ENCODE data around the gene CLEC18A.
"Not testable (repeated sequence)": the region's sequence is repeated elsewhere in the genome, so short reads cannot be mapped to it uniquely, and the experiment has no call there.

The CLEC18A gene
- 0.26 to 0.90 reads per million in 2 experiments for total RNA-seq

DNA sequence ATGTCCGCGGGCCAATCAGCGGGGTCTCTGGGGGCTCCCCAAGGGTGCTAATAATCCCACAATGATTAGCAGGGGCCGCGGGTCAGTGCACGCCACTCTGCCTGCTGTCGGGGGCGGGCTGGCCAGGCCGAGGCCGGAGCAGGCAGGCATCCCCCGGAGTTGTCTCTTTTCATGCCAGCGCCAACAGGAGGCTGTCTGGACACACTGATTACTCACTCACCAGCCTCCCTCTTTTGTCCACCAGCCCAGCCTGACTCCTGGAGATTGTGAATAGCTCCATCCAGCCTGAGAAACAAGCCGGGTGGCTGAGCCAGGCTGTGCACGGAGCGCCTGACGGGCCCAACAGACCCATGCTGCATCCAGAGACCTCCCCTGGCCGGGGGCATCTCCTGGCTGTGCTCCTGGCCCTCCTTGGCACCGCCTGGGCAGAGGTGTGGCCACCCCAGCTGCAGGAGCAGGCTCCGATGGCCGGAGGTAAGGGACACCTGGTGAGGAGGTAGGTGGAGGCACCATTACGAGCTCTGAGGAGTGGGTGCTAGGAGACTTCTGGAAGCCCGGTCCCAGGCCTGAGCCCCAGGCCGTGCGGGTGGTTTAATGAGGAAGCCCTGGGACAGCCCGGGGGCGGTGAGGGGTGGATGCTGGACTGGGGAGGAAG, at the start of gene CLEC18A:
Gene CLEC18A, plus strand, starts transcription at position 318 of the 655 bp plus-strand sequence. Its CDS starts 33 bp downstream, at position 351.
- DNase-seq (ENCODE audit: low read depth), result not testable (repeated sequence)

DNA sequence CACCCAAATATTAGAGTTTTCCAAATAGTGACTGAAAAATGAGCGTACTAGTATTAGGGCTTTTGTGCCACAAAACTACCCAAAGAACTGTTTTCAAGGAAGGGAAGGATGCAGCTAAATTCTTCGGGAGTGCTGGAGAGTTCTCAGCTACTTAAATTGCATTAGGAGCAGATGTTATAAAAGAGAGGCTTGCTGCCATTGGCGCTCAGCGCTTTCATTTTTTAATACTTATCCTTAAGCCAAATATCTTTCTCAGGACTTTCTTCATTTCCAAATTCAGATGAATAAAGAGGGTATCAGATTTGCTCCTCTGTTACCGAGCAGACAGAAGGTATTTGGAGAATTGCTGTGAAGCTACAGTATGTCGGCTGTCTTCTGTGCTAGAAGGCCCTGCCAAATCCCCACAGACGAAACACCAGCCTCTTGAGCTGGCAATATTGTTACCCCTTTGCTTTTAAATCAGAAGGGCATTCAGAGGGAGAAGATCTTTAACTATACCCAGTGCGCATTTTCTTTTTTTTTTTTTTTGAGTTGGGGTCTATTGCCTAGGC, 47.2 kb upstream of the CLEC18A start:
- DNase-seq (ENCODE audit: low read depth), result no peak

DNA sequence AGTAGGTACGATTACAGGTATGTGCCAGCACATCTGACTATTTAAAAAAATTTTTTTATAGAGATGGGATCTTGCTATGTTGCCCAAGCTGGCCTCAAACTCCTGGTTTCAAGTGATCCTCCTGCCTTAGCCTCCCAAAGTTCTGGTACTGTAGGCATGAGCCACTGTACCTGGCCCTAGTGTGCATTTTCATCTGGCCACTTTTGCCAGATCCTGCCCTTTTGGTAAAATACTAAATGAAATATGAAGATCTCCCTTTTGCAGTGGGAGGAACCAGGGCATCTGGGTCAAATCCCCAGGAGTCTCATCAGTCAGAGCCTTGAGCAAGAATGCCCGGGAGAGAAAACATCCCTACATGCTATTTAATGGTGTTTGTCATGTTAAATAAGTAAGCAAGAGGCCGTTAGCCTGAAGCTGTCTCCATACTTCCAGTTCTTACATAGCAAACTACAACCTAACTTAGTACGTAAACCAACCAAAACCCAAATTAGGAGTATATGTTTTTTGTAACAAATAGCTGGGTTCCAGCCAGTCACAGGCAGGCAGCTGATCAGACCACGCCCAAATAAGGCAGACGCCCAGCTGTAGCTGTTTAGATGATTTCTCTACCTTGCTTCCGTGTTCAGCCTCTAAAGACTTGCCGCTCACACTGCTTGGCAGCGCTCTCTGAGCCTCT, 46.5 kb upstream of the CLEC18A start:
- no peak for DNase-seq (ENCODE audit: low read depth)

DNA sequence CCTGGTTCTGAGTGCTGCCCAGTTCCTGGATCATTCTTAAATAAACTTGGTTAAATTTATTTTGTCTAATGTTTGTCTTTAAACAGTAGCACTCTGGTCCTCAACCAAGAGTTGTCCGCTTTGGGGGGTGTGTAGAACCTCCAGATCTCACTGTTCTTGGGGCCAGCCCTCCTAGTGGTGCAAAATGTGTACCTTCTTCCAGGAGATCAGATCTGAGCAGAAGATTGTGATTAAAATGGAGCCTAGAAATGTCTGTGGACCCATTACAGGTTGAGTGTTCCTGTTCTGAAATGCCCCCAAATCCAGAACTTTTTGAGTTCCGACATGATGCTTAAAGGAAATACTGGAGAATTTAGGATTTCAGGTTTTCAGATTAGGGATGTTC, 46.0 kb upstream of the CLEC18A start:
- DNase-seq (ENCODE audit: low read depth), result no peak

DNA sequence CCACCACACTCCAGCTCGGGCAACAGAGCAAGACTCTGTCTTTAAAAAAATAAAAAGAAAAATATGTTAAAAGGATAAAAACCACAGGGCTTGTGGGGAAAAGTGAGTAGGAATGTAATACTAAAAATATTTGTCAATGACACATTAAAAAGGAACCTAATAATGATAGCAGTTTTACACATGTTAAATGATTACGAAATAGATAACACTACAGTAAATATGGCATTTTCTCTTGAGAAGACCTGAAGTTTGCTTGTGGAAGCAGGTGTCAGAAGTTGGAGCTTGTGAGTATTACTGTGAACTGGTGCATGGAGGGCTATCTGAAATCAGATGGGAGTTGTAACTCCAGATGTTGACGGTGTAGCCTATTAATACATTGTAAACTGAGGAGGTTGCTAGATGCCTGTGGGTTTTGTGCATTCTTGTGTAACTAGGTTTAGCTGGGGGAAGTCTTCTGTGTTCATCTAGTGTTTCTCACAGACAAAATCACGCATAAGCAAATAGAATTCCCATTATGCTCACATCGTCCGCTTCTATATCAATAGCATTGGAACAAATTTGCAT, 44.2 kb upstream of the CLEC18A start:
- no peak for DNase-seq (ENCODE audit: low read depth)

DNA sequence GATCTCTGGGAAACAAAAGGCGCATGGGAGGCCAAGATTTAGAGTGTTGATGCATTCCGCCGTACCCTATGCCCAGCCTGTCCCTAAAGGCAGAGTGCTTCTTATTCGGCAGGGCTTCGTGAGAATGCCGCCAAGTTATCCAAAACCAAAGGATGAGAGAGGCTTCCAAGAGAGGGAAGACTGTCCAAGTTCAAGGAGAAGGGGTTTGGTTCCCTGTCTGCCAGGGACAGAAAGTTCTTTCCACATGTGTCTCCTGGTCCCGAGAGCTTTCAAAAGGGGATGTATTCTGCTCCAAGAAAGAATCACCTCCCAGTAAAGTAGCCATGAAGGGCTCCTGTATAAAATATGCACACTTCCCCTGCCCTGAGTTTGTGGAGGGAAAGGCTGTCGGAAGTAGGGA, 42.1 kb upstream of the CLEC18A start:
- no peak for DNase-seq (ENCODE audit: low read depth)

DNA sequence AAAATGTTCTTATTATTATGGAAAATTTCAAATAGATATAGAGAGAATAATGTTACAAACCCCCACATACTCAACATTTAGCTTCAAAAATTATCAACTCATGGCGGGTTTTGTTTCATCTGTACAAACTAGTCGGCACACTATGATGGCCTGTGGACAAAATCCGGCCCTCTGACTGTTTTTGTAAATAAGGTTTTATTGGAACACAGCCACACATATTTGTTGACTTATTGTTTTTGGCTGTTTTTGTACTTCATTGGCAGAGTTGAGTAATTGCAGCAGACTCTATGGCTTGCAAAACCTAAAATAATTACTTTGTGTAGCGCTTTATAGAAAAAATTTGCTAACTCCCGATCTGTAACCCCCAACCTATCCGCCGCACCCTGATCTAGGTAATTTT, 41.4 kb upstream of the CLEC18A start:
- no peak for DNase-seq (ENCODE audit: low read depth)

DNA sequence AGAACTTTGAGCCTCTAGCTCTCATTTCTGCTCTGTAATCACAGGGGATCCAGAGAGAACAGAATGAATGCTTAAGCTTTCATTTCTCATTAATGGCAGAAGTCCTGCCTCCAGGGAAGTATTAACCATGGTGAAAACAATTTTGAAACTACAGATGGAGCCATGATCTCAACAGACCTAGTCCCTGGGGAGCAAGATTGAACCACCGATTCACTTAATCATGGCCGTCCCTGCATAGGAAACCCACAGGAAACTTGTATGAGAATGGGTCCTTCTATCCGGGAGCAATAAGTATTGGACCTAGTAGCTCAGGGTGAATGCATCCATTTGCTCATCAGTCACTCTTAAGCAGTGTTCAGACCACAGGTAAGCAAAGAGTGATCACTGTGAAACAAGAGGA, 40.2 kb upstream of the CLEC18A start:
- DNase-seq (ENCODE audit: low read depth), result no peak

DNA sequence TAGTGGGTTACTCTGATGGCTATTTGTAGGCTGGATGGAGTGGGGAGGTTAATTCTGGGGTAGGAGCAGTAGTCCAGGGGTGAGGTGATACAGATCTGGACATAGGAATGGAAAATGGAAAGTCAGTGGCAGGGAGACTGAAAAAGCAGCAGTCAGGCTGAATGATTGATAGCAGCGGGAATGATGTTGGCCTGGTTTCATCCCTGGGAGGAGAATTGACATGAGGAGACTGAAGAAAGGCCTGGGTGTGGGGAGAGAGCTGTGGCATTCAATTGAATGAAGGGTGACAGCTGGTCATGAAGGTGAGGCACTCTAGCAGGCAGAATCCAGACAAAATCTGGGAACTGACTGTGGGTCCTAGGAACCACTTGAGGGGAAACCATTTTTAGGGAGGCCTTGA, 34.7 kb upstream of the CLEC18A start:
- DNase-seq (ENCODE audit: low read depth), result no peak

DNA sequence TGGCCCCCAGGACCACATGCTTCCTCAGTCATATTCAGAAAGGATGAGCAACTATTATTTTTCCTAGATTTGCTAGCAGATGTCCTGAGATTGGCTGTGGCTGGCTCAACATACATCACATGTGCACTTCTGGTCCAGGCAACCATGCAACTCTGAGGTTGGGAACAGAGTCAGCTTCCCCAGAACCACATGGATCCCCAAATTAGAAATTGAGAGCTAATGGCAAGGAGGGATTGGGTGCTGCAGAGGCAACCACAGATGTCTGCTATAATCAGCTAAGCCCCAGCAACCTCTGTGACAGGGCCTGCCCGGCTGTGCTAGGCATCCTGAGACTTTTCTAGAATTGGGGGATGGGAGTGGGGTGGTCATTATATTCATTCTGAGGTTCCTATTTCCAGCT, 33.8 kb upstream of the CLEC18A start:
- DNase-seq (ENCODE audit: low read depth), result no peak

DNA sequence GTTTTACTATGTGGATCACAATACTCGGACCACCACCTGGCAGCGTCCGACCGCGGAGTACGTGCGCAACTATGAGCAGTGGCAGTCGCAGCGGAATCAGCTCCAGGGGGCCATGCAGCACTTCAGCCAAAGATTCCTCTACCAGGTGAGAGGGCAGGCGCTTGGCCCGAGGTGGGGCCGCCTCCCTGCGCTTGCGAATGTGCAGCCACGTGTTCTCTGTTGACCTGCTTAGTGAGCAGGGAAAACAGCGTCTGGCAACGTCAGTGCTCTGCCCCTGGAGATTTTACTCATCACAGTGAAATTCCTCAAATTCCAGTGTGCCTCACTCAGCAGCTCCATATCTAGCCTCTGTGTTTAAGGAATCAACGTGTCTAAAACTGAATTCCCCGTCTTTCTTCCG, 33.4 kb upstream of the CLEC18A start:
- DNase-seq (ENCODE audit: low read depth), result no peak

DNA sequence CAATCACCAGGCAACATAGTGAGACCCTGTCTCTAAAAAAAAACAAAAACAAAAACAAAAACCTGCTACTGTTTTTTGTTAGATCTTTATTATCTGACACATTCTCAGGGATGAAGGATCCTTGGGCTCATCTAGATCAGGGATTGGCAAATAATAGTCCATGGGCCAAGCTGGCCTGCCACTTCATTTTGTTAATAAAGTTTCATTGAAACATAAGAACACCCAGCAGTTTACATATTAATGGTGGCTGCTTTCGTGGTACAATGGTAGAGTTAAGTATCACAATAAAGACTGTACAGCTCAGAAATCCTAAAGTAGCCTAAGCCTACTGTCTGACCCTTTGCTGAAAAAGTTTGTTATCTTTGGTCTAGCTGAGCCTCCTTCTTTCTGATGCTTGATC, 32.9 kb upstream of the CLEC18A start:
- DNase-seq (ENCODE audit: low read depth), result no peak

DNA sequence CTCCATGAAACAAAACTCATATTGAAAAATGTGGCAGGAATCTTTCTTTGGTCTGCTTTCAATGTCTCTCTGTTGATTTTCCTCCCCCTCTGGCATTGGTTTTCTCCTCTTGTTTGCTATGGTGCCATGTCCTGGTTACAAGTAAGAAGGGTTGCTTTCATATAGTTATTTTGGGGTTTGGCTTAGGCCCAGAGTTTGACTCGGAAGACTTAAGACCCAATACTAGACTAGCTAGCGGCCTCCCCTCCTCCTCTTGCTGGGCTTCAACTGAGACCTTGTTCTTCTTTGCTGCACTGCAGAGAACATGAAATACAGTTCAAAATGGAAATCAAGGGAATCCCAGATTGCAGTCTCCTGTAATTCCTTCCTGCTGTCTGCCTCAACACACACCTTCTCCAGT, 30.0 kb upstream of the CLEC18A start:
- no peak for DNase-seq (ENCODE audit: low read depth)

DNA sequence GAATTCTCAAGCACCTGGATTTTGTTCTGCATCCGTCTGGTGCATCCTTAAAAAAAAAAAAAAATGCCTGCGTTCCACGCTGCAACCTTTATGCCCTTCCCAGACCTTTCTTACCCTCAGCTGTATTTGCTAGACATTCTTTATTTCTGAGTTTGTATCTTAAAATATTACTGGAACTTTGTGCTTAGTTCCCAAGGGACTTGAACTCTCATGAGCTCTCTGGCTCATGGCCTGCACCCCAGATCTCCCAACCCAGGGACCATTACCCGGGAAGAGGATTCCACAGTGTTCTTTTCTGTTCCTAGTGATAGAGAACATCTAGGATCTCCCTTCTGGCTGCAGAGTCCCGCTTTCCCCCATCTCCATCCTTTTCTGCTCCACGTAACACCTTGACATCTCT, 28.9 kb upstream of the CLEC18A start:
- no peak for DNase-seq (ENCODE audit: low read depth)

DNA sequence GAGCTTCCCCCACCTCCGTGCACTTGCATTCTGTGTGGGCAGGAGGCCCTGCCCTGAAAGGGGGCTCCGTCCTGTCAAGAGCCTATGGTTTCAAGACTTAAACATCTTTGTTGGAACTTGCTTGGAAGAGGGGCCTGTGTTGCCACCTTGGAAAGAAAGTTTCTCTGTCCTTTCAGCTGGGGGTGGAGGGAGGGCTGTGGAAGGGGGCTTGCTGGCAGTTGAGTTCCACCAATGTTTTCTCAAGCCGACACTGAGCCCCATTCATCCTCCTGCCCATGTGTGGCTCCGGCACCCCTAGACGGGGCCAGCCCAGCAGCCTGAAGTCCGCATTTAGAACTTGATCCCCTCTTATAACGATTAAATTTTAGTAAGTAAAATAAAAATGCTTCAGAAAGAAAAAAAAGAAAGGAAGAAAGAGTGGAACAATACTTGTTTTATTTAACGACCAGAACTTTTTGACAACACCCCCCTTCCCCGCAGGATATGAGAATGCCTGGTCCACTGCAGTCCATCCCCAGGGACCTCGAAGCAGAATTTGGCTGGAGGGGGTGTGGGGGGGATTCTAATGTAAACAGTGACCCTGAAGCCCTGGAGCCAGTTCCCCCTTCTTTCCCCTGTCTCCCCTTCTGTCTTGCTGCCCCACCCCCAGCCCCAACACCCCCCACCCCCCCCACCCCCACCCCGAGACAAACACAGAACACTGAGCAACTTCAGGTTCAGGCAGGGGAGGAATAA, 26.9 kb upstream of the CLEC18A start:
- DNase-seq (ENCODE audit: low read depth), result no peak

DNA sequence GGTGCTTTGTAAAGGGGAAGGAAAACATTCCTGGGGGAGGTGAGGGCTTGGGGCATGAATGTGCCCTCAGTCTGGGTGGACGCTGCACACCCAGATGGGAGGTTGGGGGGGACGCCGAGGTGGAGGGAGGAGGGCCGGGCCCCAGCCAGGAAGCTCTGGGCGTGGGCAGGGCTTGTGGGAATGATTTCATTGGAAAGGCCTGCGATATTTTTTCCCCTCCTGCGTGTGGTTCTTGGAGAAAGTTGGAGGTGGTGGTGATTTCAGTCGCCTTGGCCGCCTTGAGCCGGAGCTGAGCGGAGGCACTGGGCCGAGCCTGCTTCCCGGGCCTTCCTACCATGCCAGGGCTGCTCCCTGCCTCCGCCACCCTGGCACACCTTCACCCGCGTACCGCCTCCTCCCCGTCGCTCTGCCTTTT, 26.4 kb upstream of the CLEC18A start:
- no peak for DNase-seq (ENCODE audit: low read depth)

DNA sequence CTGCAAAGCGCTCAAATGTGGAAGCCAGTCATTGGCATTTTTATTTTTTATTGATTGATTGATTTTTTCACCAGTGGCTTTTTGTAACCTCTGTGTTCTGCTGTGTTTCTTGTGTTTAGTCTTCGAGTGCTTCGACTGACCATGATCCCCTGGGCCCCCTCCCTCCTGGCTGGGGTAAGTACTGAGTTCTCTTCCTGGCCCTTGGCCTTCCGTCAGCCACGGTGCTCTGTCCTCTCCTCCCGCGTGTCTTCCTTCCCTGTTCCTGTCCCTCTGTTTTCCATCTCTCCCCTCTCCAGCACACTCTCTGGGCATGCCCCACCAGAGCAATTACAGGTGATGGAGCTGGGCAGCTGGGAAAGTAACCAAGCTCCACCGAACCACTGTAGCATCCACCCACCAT, 25.8 kb upstream of the CLEC18A start:
- DNase-seq (ENCODE audit: low read depth), result no peak

DNA sequence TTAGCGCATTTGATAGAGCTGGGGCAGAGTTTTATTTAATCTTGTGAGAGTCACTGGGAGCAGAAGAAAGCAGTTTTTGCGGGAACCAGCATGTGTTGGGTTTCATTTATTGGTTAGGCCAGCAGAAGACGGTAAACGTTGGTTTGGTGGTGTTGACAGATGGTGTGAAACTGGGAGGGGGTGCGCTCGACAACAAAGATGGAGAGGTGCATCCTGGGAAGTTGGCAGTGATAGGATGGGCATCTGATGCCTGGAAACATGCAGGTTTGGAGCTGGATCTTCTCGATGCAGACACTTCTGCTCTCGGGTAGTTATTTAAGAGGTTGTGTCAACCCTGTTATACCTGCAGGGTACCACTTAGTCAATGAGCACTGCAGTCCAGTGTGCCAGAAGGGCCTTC, 24.9 kb upstream of the CLEC18A start:
- DNase-seq (ENCODE audit: low read depth), result no peak

DNA sequence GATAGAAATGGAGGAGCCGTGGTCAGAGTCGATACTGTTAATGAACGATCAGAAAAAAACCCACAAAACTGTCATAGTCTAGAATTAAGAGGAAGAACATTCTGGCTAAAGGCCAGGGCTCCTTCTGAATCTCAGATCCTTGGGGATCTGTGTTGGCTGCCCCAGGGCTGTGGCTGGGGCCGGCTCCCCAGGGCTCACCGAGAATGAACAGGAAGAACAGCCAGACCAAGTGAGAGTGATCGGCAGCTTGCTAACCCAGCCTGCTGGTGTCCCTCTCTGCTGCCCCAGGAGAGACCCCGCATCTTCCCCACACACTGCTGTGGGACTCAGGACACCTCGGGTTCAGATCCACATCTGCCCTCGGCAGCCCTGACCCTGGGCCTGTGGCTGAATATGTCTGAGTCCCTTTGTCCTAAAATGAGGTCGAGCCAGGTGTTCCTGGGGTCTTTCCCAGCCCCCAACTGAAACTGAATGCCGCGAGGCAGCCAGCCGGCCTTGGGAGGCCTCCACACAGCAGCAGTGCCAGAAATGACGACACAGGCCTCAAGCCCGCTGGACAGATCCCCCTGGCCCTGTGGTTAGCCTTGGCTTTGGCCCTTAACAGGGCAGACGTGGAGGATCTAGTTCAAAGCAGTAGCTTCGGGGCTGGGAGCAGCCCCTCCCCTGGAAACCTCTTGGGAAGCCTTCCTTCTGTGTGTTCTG, 23.9 kb upstream of the CLEC18A start:
- DNase-seq (ENCODE audit: low read depth), result no peak

DNA sequence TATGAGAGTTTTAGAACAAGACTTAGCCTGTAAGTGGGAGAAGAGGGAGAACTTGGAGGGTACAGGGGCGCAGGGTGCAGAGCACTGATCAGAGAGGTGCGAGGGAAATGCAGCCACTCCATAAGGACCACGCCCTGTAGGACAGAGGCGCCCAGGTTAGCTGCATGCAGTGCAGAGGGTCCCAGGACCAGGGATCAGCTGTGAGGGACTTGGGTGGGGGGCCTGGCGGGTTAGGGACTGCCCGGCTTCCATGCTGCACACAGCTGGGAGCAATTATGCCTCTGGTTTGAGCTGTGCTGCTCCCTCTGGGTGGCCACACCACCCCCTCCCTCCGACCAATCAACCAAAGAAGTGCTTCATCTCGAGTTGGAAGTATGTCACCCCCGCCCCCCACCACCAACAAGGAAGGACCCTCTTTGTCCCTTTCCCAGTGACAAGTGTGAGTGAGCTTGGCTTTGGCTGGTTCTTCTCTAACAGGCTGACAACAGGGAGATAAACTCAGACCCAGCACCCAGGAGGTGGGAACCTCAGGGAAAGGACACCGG, 22.2 kb upstream of the CLEC18A start:
- no peak for DNase-seq (ENCODE audit: low read depth)

DNA sequence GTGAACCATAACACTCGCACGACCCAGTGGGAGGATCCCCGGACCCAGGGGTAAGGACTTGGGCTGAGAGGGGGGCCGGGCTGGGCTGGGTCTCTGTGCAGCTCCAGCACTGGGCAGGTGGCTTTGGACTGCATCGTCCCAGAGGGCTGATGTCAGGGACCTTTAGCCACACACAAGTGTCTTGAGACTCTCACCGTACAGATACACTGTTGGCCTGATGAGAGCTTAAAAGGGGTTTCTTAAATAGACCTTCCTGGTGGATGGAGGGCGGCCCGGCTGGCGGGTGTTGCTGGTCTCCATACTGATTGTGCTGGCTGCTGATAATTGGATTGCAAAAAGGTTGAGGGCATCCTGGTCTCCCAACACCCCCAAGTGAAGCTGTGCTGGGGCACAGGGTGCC, 21.7 kb upstream of the CLEC18A start:
- DNase-seq (ENCODE audit: low read depth), result no peak

Measured in T follicular helper cell (primary cell).